ENCODE results near the gene HPCA. TPM values are rescaled to one million over a fixed set of nuclear protein-coding genes. Genes with fewer than 3 reads are reported as not detected.

The HPCA gene
- total and polyA plus RNA-seq, 2 of the 4 experiments (the other 2 are of a cell fraction) = 0.22 TPM; not detected in 1

GRCh38 chr1:32888677-32889420 lies 2.6 kb downstream of the HPCA start:
- H3K9me3 ChIP-seq (ENCODE audit: control insufficient read depth, insufficient read depth, low read length) = peaks cover 2% of the 10 kb centered on the region; the same call in 1 of the 2 replicates
- intact Hi-C loops (cut with micrococcal nuclease) (loop anchor here (5.0 kb wide), 1 partner anchor 487 kb away; no protein-coding TSS in a partner anchor), in situ Hi-C loops (cut with MboI; ENCODE audit: low sequenced_read_pairs) (no loop called here), dilution Hi-C loops (cut with HindIII; ENCODE audit: low sequenced_read_pairs, unreplicated experiment) (no loop called here)
- DNase-seq (no peak), ATAC-seq (ENCODE audit: low read depth) (no peak)
- no peak overlapping the region for H2AK5ac ChIP-seq (ENCODE audit: low read depth, low read length)
- H4K91ac ChIP-seq (ENCODE audit: insufficient read depth, low read depth, low read length) = no peak overlapping the region
- no peaks in the 10 kb centered on the region for H3K36me3 ChIP-seq (ENCODE audit: control insufficient read depth, insufficient read depth, low read length)
- H3K27me3 ChIP-seq (ENCODE audit: control insufficient read depth, insufficient read depth, low read length) = peaks cover 67% of the 10 kb centered on the region
- ChIA-PET CTCF (no interaction called here), POLR2A (ENCODE audit: unreplicated experiment) (no interaction called here)
- peaks cover 4% of the 10 kb centered on the region; the same call in 1 of the 2 replicates for H3K9me1 ChIP-seq (ENCODE audit: insufficient read depth, low read length)
- H3K27ac ChIP-seq (ENCODE audit: insufficient read depth, low read length) = no peak overlapping the region
- no peak for TF ChIP-seq MXI1 (IDR thresholded peaks at IDR 0.05; ENCODE audit: borderline replicate concordance, low read depth, low read length)
- TF ChIP-seq RCOR1 (IDR thresholded peaks at IDR 0.05; ENCODE audit: insufficient replicate concordance, low read length) = no peak
- no peak for TF ChIP-seq RFX5 (IDR thresholded peaks at IDR 0.05; ENCODE audit: low read depth, low read length)
- no peak for TF ChIP-seq BHLHE40 (IDR thresholded peaks at IDR 0.05; ENCODE audit: low read depth, low read length)
- no peak for TF ChIP-seq FOS (IDR thresholded peaks at IDR 0.05; ENCODE audit: low read depth, low read length)
- TF ChIP-seq NFE2L2 (IDR thresholded peaks at IDR 0.05; ENCODE audit: low read depth, low read length) = no peak
- TF ChIP-seq SMC3 (IDR thresholded peaks at IDR 0.05; ENCODE audit: low read depth, low read length) = no peak
- TF ChIP-seq, protein P1, sequence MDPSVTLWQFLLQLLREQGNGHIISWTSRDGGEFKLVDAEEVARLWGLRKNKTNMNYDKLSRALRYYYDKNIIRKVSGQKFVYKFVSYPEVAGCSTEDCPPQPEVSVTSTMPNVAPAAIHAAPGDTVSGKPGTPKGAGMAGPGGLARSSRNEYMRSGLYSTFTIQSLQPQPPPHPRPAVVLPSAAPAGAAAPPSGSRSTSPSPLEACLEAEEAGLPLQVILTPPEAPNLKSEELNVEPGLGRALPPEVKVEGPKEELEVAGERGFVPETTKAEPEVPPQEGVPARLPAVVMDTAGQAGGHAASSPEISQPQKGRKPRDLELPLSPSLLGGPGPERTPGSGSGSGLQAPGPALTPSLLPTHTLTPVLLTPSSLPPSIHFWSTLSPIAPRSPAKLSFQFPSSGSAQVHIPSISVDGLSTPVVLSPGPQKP (IDR thresholded peaks at IDR 0.05; ENCODE audit: borderline replicate concordance, low read depth, low read length) = no peak
- TF ChIP-seq POLR2A (IDR thresholded peaks at IDR 0.05; ENCODE audit: low read depth, low read length) = no peak
- H2BK5ac ChIP-seq (ENCODE audit: low read depth, low read length, poor library complexity, severe bottlenecking) = no peak overlapping the region
- no peak overlapping the region for H2AFZ ChIP-seq (replicated peaks; ENCODE audit: low read length, poor library complexity)
- no peak overlapping the region for H3K23ac ChIP-seq (ENCODE audit: low read depth, low read length)
- H4K5ac ChIP-seq (ENCODE audit: low read depth, low read length) = no peak overlapping the region
- no peak overlapping the region for H2BK20ac ChIP-seq (ENCODE audit: low read depth, low read length)
- H2BK15ac ChIP-seq (ENCODE audit: low read depth, low read length) = no peak overlapping the region
- no peaks in the 10 kb centered on the region; the same call in 1 of the 2 replicates for H3K4me1 ChIP-seq (ENCODE audit: control insufficient read depth, insufficient read depth, low read length)
- H4K20me1 ChIP-seq (ENCODE audit: insufficient read depth, low read length) = peaks cover 3% of the 10 kb centered on the region; the same call in 1 of the 2 replicates
- no peak overlapping the region for H2BK120ac ChIP-seq (ENCODE audit: low read depth, low read length)
- no peak overlapping the region for H2AK9ac ChIP-seq (replicated peaks; ENCODE audit: low read depth, low read length, poor library complexity)
- no peaks in the 10 kb centered on the region for H3K79me1 ChIP-seq (ENCODE audit: low read depth in 1 of 2, low read length in 2 of 2)
- no peak overlapping the region for H3K18ac ChIP-seq (ENCODE audit: low read depth, low read length)
- H4K8ac ChIP-seq (ENCODE audit: low read depth in 2 of 2, low read length in 2 of 2) = no peak overlapping the region
- H3K4me2 ChIP-seq (ENCODE audit: low read depth, low read length) = no peak overlapping the region
- H3K9ac ChIP-seq (ENCODE audit: low read depth, low read length) = no peak overlapping the region
- WGBS, 2 experiments (ENCODE audit: extremely low coverage in 2 of 2, insufficient read length in 1 of 2) = 88% methylated on average over 13 of the region's 24 CpGs; no CpG with 5 or more reads in 1 of the 2 experiments
- no TSS peak for BruUV-seq (replicated peaks)
- no peak overlapping the region for H3K4ac ChIP-seq (ENCODE audit: low read depth, low read length)
- H3K14ac ChIP-seq (replicated peaks; ENCODE audit: low read depth, low read length) = no peak overlapping the region
- H3K4me3 ChIP-seq (ENCODE audit: insufficient read depth, low read depth, low read length) = no peak overlapping the region
- no peak overlapping the region for H3K56ac ChIP-seq (ENCODE audit: extremely low read depth, insufficient read depth, low read length)

Data from IMR-90 (cell line).